Activated naive CD4-positive, alpha-beta T cell treated with anti-CD3 and anti-CD28 coated beads, Interleukin-2, amount 10 ng/mL, durations not matched to agents 7 days and 5 days (primary cell): ENCODE data around the gene CPNE8.

Experiments used
- CTCF ChIA-PET: fragments of 350-600 bp; sonication (Branson Sonifier 250); formaldehyde crosslinking; loops from one replicate; lab custom pipeline; 2021; ENCODE audit warnings: antibody characterized with exemption; lab: Charles Lee
- DNase-seq: peaks from one replicate; pipeline ENCODE4 v3.0.0-alpha.2; 2020
- H3K27ac Mint-ChIP-seq: one replicate; pipeline ENCODE4 v1.8.0; 2021; ENCODE audit warnings: mild to moderate bottlenecking, moderate library complexity, mixed read lengths
- H3K27me3 Mint-ChIP-seq: one replicate; pipeline ENCODE4 v1.8.0; 2021; ENCODE audit warnings: mild to moderate bottlenecking, mixed read lengths
- H3K36me3 Mint-ChIP-seq: one replicate; pipeline ENCODE4 v1.8.0; 2021; ENCODE audit warnings: mixed read lengths
- H3K4me1 Mint-ChIP-seq: one replicate; pipeline ENCODE4 v1.8.0; 2021; ENCODE audit warnings: mixed read lengths
- H3K4me3 Mint-ChIP-seq: one replicate; pipeline ENCODE4 v1.8.0; 2021; ENCODE audit warnings: mild to moderate bottlenecking, moderate library complexity, mixed read lengths
- H3K9me3 Mint-ChIP-seq: one replicate; pipeline ENCODE4 v1.8.0; 2021; ENCODE audit warnings: mixed read lengths

CPNE8 gene

GRCh38 chr12:38905480-38906351 is at the start of gene CPNE8:
CPNE8 (minus strand) TSS chr12:38905591; CDS start chr12:38905534, 57 bp downstream.
- Mint-ChIP-seq H3K9me3 (peaks cover 4% of the 10 kb centered on the region), H3K27ac (peak within 1 kb of the TSS; percentile 83), H3K4me3 (peak within 1 kb of the TSS; percentile 82), H3K4me1 (peaks cover 29% of the 10 kb centered on the region), H3K36me3 (no peaks in the 10 kb centered on the region), H3K27me3 (peaks cover 38% of the 10 kb centered on the region)
- peak; percentile 61 for DNase-seq
- CTCF ChIA-PET: interaction anchor here (1.1 to 2.0 kb wide), 10 partner anchors 9 to 589 kb away, joined by 3 to 9 read pairs (median 4); partner anchors contain the start of gene ALG10B

- Mint-ChIP-seq H3K9me3 (peaks cover 6% of the 10 kb centered on the region), H3K4me3 (no peak overlapping the region), H3K27me3 (no peaks in the 10 kb centered on the region), H3K4me1 (no peaks in the 10 kb centered on the region), H3K27ac (no peak overlapping the region), H3K36me3 (no peaks in the 10 kb centered on the region)
- DNase-seq: no peak
- CTCF ChIA-PET: no interaction called here
These were observed 49.0 kb upstream of the CPNE8 start for GRCh38 chr12:38954238-38954873.

- Mint-ChIP-seq H3K27me3 (no peaks in the 10 kb centered on the region), H3K27ac (no peak overlapping the region), H3K36me3 (no peaks in the 10 kb centered on the region), H3K9me3 (peaks cover 4% of the 10 kb centered on the region), H3K4me3 (no peak overlapping the region), H3K4me1 (no peaks in the 10 kb centered on the region)
- CTCF ChIA-PET: interaction anchor here (0.7 kb wide), 1 partner anchor 10 kb away, joined by 3 read pairs; no protein-coding TSS in a partner anchor
- no peak for DNase-seq
These were observed 44.0 kb upstream of the CPNE8 start for GRCh38 chr12:38949363-38949762.

GRCh38 chr12:38934686-38935085 is 29.3 kb upstream of the CPNE8 start:
- Mint-ChIP-seq H3K27me3 (no peaks in the 10 kb centered on the region), H3K36me3 (no peaks in the 10 kb centered on the region), H3K9me3 (peaks cover 14% of the 10 kb centered on the region), H3K4me3 (no peak overlapping the region), H3K27ac (no peak overlapping the region), H3K4me1 (peaks cover 2% of the 10 kb centered on the region)
- DNase-seq: no peak
- CTCF ChIA-PET: no interaction called here

GRCh38 chr12:38934078-38934584 is 28.7 kb upstream of the CPNE8 start:
- peaks cover 14% of the 10 kb centered on the region for H3K9me3 Mint-ChIP-seq
- H3K4me1 Mint-ChIP-seq: peaks cover 2% of the 10 kb centered on the region
- H3K27ac Mint-ChIP-seq: no peak overlapping the region
- H3K4me3 Mint-ChIP-seq: no peak overlapping the region
- DNase-seq: no peak
- CTCF ChIA-PET: no interaction called here
- H3K36me3 Mint-ChIP-seq: no peaks in the 10 kb centered on the region
- H3K27me3 Mint-ChIP-seq: no peaks in the 10 kb centered on the region

- peaks cover 2% of the 10 kb centered on the region for H3K4me1 Mint-ChIP-seq
- H3K27me3 Mint-ChIP-seq: no peaks in the 10 kb centered on the region
- peaks cover 8% of the 10 kb centered on the region for H3K9me3 Mint-ChIP-seq
- no peak overlapping the region for H3K27ac Mint-ChIP-seq
- no peaks in the 10 kb centered on the region for H3K36me3 Mint-ChIP-seq
- CTCF ChIA-PET: interaction anchor here (1.5 kb wide), 1 partner anchor 11 kb away, joined by 3 read pairs; no protein-coding TSS in a partner anchor
- DNase-seq: no peak
- no peak overlapping the region for H3K4me3 Mint-ChIP-seq
These were observed 26.9 kb upstream of the CPNE8 start for GRCh38 chr12:38932320-38932719.

DNA sequence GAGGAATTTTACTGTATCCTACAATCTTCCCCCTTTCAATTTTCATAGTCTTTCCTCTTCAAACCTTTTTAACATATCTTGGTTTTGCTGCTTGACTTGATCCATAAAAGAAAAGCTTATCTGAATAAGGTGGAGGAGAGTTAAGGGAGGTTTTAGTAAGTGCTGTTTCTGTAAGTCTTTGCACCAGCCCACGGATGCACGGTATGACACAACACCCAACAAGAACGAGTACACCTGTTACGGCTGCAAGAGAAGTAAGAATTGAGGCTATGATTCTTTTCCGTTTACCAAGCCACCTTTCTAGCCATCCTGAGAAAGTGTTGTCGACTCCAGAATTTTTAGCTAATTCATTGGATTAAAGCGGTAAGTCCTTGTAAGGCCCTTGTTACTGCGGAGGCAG is 26.1 kb upstream of the CPNE8 start:
- no peak for DNase-seq
- CTCF ChIA-PET: no interaction called here
- peaks cover 8% of the 10 kb centered on the region for H3K9me3 Mint-ChIP-seq
- H3K36me3 Mint-ChIP-seq: no peaks in the 10 kb centered on the region
- peaks cover 2% of the 10 kb centered on the region for H3K4me1 Mint-ChIP-seq
- H3K4me3 Mint-ChIP-seq: no peak overlapping the region
- no peaks in the 10 kb centered on the region for H3K27me3 Mint-ChIP-seq
- H3K27ac Mint-ChIP-seq: no peak overlapping the region

DNA sequence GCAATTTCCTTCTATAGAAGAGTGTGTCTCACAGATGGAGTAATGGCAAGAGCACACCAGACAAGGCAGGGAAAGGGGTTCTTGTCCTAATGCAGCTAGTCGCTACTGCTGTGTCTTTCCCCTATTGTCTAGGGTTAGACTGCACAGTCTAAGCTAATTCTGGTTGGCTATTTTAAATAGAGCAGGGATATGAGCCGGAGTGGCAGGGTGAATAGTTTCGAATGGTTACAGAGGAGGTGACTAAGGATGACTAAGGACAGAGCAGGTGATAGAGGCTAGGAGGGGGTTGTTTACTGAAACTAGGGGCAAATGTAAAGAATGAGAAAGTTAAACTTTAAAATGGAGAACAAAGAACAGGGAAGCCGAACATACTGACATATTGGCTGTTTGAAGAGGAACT is 25.6 kb upstream of the CPNE8 start:
- no peaks in the 10 kb centered on the region for H3K27me3 Mint-ChIP-seq
- DNase-seq: no peak
- H3K36me3 Mint-ChIP-seq: no peaks in the 10 kb centered on the region
- peaks cover 8% of the 10 kb centered on the region for H3K9me3 Mint-ChIP-seq
- CTCF ChIA-PET: no interaction called here
- no peak overlapping the region for H3K27ac Mint-ChIP-seq
- peaks cover 2% of the 10 kb centered on the region for H3K4me1 Mint-ChIP-seq
- H3K4me3 Mint-ChIP-seq: no peak overlapping the region

DNA sequence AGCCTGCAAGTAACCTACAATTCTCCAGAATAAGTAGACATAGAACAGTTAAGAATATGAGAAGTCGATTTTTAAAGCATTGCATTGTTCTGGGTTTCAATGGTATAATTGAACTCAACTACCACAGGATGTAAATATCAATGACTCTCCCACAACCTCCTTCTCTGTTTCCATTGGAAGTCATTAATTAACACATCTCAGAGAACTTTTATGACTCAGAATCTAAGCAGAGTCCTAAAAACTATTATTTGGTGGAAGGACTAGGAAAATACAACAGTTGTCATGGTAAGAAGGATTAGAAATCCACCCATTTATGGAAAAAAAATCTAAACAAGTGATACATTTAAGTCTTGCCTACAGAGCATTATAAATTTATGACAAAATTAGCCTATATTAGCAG is 21.1 kb upstream of the CPNE8 start:
- Mint-ChIP-seq H3K27me3 (no peaks in the 10 kb centered on the region), H3K4me3 (no peak overlapping the region), H3K9me3 (no peaks in the 10 kb centered on the region), H3K36me3 (no peaks in the 10 kb centered on the region), H3K27ac (no peak overlapping the region), H3K4me1 (no peaks in the 10 kb centered on the region)
- DNase-seq: no peak
- CTCF ChIA-PET: no interaction called here

- no peak overlapping the region for H3K4me3 Mint-ChIP-seq
- CTCF ChIA-PET: interaction anchor here (0.7 to 1.5 kb wide), 4 partner anchors 12 to 352 kb away, joined by 3 to 8 read pairs (median 5); no protein-coding TSS in a partner anchor
- no peaks in the 10 kb centered on the region for H3K36me3 Mint-ChIP-seq
- no peaks in the 10 kb centered on the region for H3K27me3 Mint-ChIP-seq
- H3K4me1 Mint-ChIP-seq: no peaks in the 10 kb centered on the region
- no peaks in the 10 kb centered on the region for H3K9me3 Mint-ChIP-seq
- peak; percentile 31 for DNase-seq
- no peak overlapping the region for H3K27ac Mint-ChIP-seq
These were observed 15.8 kb upstream of the CPNE8 start for GRCh38 chr12:38921025-38921677.

GRCh38 chr12:38919191-38919590 is 13.8 kb upstream of the CPNE8 start:
- H3K36me3 Mint-ChIP-seq: no peaks in the 10 kb centered on the region
- CTCF ChIA-PET: interaction anchor here (0.7 to 1.4 kb wide), 5 partner anchors 8 to 184 kb away, joined by 3 to 5 read pairs (median 4); no protein-coding TSS in a partner anchor
- H3K4me1 Mint-ChIP-seq: no peaks in the 10 kb centered on the region
- DNase-seq: no peak
- H3K27ac Mint-ChIP-seq: no peak overlapping the region
- H3K4me3 Mint-ChIP-seq: no peak overlapping the region
- no peaks in the 10 kb centered on the region for H3K9me3 Mint-ChIP-seq
- H3K27me3 Mint-ChIP-seq: no peaks in the 10 kb centered on the region

- DNase-seq: no peak
- Mint-ChIP-seq H3K4me3 (no peak overlapping the region), H3K36me3 (no peaks in the 10 kb centered on the region), H3K27me3 (peaks cover 3% of the 10 kb centered on the region), H3K9me3 (no peaks in the 10 kb centered on the region), H3K4me1 (no peaks in the 10 kb centered on the region), H3K27ac (no peak overlapping the region)
- CTCF ChIA-PET: no interaction called here
These were observed 10.2 kb upstream of the CPNE8 start for GRCh38 chr12:38915429-38916182.

GRCh38 chr12:38912116-38912515 is 6.7 kb upstream of the CPNE8 start:
- H3K4me1 Mint-ChIP-seq: peaks cover 3% of the 10 kb centered on the region
- DNase-seq: no peak
- no peaks in the 10 kb centered on the region for H3K9me3 Mint-ChIP-seq
- H3K4me3 Mint-ChIP-seq: no peak overlapping the region
- H3K36me3 Mint-ChIP-seq: no peaks in the 10 kb centered on the region
- no peak overlapping the region for H3K27ac Mint-ChIP-seq
- H3K27me3 Mint-ChIP-seq: peaks cover 8% of the 10 kb centered on the region
- CTCF ChIA-PET: no interaction called here
